Right lobe of liver (tissue), 4 donors: ENCODE results near the gene IL17RB.

Experiments
- CTCF ChIP-seq, 4 donors: fragments of 200-600 bp in 3 of 4; fragments of 450-650 bp in 1 of 4; IDR thresholded peaks; one replicate each; pipeline versions ENCODE4 v1.5.1 to v1.8.0; 2016 to 2022; ENCODE audit warnings: antibody characterized with exemption in 4 of 4, mild to moderate bottlenecking in 2 of 4
- POLR2A ChIP-seq: fragments of 450-650 bp; IDR thresholded peaks from one replicate; pipeline ENCODE4 v1.6.1; 2017; ENCODE audit warnings: antibody characterized with exemption, mild to moderate bottlenecking
- donor health status: DM: no; HTN: no; CAD: no.
- donor health status: DM: no; HTN: no; CAD: no.
- donor health status: DM: no; HTN: yes; CAD: no.

- TF ChIP-seq CTCF (IDR thresholded peaks at IDR 0.05) = no peak
- no peak for TF ChIP-seq POLR2A
Observed at GRCh38 chr3:53806182-53807116, 39.9 kb upstream of the IL17RB start.
